Testis (tissue), 2 donors: ENCODE results near the gene SLIT3.

ENCODE experiments used
- CTCF ChIP-seq, 3 experiments: fragments of 450-650 bp in 2 of 3; fragments of 200-600 bp in 1 of 3; sonication (generic) in 1 of 3; IDR thresholded peaks; one replicate each; pipeline ENCODE4 v1.5.1; 2016 to 2019; ENCODE audit warnings: antibody characterized with exemption in 3 of 3, mild to moderate bottlenecking in 2 of 3, moderate library complexity in 1 of 3
- POLR2A ChIP-seq: fragments of 450-650 bp; IDR thresholded peaks from one replicate; pipeline ENCODE4 v1.6.1; 2017; ENCODE audit warnings: antibody characterized with exemption, mild to moderate bottlenecking, moderate library complexity

- no peak for TF ChIP-seq CTCF (IDR thresholded peaks at IDR 0.05)
- TF ChIP-seq POLR2A, result no peak
These were observed 309.6 kb downstream of the SLIT3 start for GRCh38 chr5:168991311-168991710.
